Left lung (tissue), 10 donors: ENCODE results near the gene TNFSF13B. TPM values are rescaled to one million over a fixed set of nuclear protein-coding genes. Genes with fewer than 3 reads are reported as not detected.

ENCODE experiments used
- ATAC-seq: fragments of 200-7000 bp; cut with Tn5 transposase; one replicate; pipeline ENCODE4 v1.9.1; 2020; ENCODE audit warnings: moderate library complexity
- DNase-seq, 4 donors: peaks; one replicate each; pipeline ENCODE4 v3.0.0-alpha.2; 2013 to 2020
- H3K27ac ChIP-seq, 2 donors: fragments of 200-600 bp; sonication (generic) in 1 of 2; one replicate each; pipeline versions ENCODE4 v1.5.0 to v1.8.0; 2020 to 2021
- H3K27me3 ChIP-seq, 2 donors: fragments of 200-600 bp; sonication (generic) in 1 of 2; one replicate each; pipeline versions ENCODE4 v1.5.0 to v1.8.0; 2020 to 2021
- H3K36me3 ChIP-seq, 2 donors: fragments of 200-600 bp; sonication (generic) in 1 of 2; one replicate each; pipeline versions ENCODE4 v1.5.0 to v1.8.0; 2020 to 2021
- H3K4me1 ChIP-seq, 2 donors: fragments of 200-600 bp; one replicate each; pipeline ENCODE4 v1.8.0; 2021
- H3K4me3 ChIP-seq, 2 donors: fragments of 200-600 bp; sonication (generic) in 1 of 2; one replicate each; pipeline versions ENCODE4 v1.5.0 to v1.8.0; 2020 to 2021; ENCODE audit warnings: mild to moderate bottlenecking in 1 of 2
- H3K9me3 ChIP-seq, 2 donors: fragments of 200-600 bp; sonication (generic) in 1 of 2; one replicate each; pipeline versions ENCODE4 v1.5.0 to v1.8.0; 2020 to 2021
- CTCF ChIP-seq, 2 donors: fragments of 200-600 bp; sonication (generic) in 1 of 2; IDR thresholded peaks; one replicate each; pipeline versions ENCODE4 v1.5.0 to v1.8.0; 2021; ENCODE audit warnings: antibody characterized with exemption in 2 of 2
- intact Hi-C, 2 donors: fragments of 100-400 bp; cut with DNase I; formaldehyde crosslinking; loops; one replicate each; pipeline versions ENCODE4 v1.11.2 to v1.14.2; 2022
- polyA plus RNA-seq, 6 donors: library from polyadenylated mRNA; unstranded; fragments of 120-200 nt; gene quantifications; one replicate each; pipeline ENCODE4 v1.2.1, GENCODE V29; 2013; ENCODE audit not compliant: insufficient read length in 6 of 6
- total RNA-seq, 2 donors: library from RNA; stranded (reverse); fragmentation: NEBNext Ultra II Directional; extraction: Animal tissue kit (Norgen Biotek cat#: 25700); gene quantifications; one replicate each; pipeline ENCODE4 v1.2.1, GENCODE V29; 2021
- donor health status: DM: no; HTN: yes; CAD: no.
- donor health status: DM: no; HTN: no; CAD: no.

TNFSF13B gene
- total and polyA plus RNA-seq, 8 donors: 4.1 to 20.1 (median 7.5) TPM

GRCh38 chr13:108278466-108278865, 8.9 kb downstream of the TNFSF13B start:
- ATAC-seq: no peak
- H3K27ac ChIP-seq: no peak overlapping the region
- no peaks in the 10 kb centered on the region for H3K27me3 ChIP-seq
- H3K36me3 ChIP-seq: no peaks in the 10 kb centered on the region
- intact Hi-C loops: no loop called here
- H3K9me3 ChIP-seq: no peaks in the 10 kb centered on the region
- peaks cover 0 to 7% of the 10 kb centered on the region in 2 donors for H3K4me1 ChIP-seq
- no peak overlapping the region for H3K4me3 ChIP-seq
- no peak for TF ChIP-seq CTCF (IDR thresholded peaks at IDR 0.05)
- DNase-seq: no peak

- Histone ChIP-seq H3K9me3 (no peaks in the 10 kb centered on the region), H3K4me1 (peaks cover 0 to 4% of the 10 kb centered on the region in 2 donors), H3K27me3 (no peaks in the 10 kb centered on the region), H3K27ac (no peak overlapping the region), H3K36me3 (no peaks in the 10 kb centered on the region), H3K4me3 (no peak overlapping the region)
- intact Hi-C loops: no loop called here
- no peak for ATAC-seq
- no peak for TF ChIP-seq CTCF (IDR thresholded peaks at IDR 0.05)
- DNase-seq: no peak
Observed at GRCh38 chr13:108281901-108282300, 12.4 kb downstream of the TNFSF13B start.

GRCh38 chr13:108283110-108283509, 13.6 kb downstream of the TNFSF13B start:
- Histone ChIP-seq H3K27ac (no peak overlapping the region), H3K9me3 (no peaks in the 10 kb centered on the region), H3K27me3 (no peaks in the 10 kb centered on the region), H3K36me3 (no peaks in the 10 kb centered on the region), H3K4me1 (peaks cover 0 to 4% of the 10 kb centered on the region in 2 donors), H3K4me3 (no peak overlapping the region)
- DNase-seq: no peak
- TF ChIP-seq CTCF (IDR thresholded peaks at IDR 0.05): no peak
- no peak for ATAC-seq
- intact Hi-C loops: no loop called here

- DNase-seq (no peak), ATAC-seq (no peak)
- H3K4me1 ChIP-seq: no peaks in the 10 kb centered on the region
- H3K36me3 ChIP-seq: no peaks in the 10 kb centered on the region
- H3K4me3 ChIP-seq: no peak overlapping the region
- no peaks in the 10 kb centered on the region for H3K9me3 ChIP-seq
- no peak for TF ChIP-seq CTCF (IDR thresholded peaks at IDR 0.05)
- no peak overlapping the region for H3K27ac ChIP-seq
- H3K27me3 ChIP-seq: no peaks in the 10 kb centered on the region
- intact Hi-C loops: no loop called here
Observed at GRCh38 chr13:108288741-108289140, 19.2 kb downstream of the TNFSF13B start.

GRCh38 chr13:108289819-108290218, 20.3 kb downstream of the TNFSF13B start:
- H3K9me3 ChIP-seq: no peaks in the 10 kb centered on the region
- no peaks in the 10 kb centered on the region for H3K36me3 ChIP-seq
- no peak for TF ChIP-seq CTCF (IDR thresholded peaks at IDR 0.05)
- H3K27ac ChIP-seq: no peak overlapping the region
- ATAC-seq (no peak), DNase-seq (no peak)
- H3K27me3 ChIP-seq: no peaks in the 10 kb centered on the region
- no peaks in the 10 kb centered on the region for H3K4me1 ChIP-seq
- H3K4me3 ChIP-seq: no peak overlapping the region
- intact Hi-C loops: no loop called here
